Kidney capillary endothelial cell (primary cell): Measurements from ENCODE around the gene BTBD18.
"Not testable (repeated sequence)": the region's sequence is repeated elsewhere in the genome, so short reads cannot be mapped to it uniquely, and the experiment has no call there.

ENCODE experiments used
- DNase-seq: peaks from one replicate; pipeline ENCODE4 v3.0.0-alpha.2; 2018; ENCODE audit warnings: low spot score

The BTBD18 gene

GRCh38 chr11:57732661-57733060, 19.0 kb downstream of the BTBD18 start:
- DNase-seq: no peak

GRCh38 chr11:57729479-57729878, 22.1 kb downstream of the BTBD18 start:
- no peak for DNase-seq

DNA sequence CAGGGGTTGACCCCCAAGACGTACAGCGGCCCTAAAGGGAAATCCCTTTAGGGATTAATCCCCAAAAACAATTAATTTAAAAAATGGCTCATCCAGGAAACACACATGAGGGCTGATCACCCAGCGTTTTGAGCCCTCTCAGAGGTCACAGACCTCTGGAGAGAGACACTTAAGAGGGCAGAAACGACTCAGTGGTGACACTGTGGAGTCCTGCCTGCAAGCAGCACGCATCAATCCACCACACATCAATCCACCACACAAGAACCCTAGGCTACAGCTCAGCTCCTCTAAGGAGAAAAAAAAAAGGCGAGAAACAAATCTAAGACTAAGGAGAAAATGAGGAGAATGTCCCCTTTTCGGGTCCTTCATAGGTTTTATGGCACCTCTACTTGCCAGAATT, 22.8 kb downstream of the BTBD18 start:
- no peak for DNase-seq

GRCh38 chr11:57727185-57727584, 24.4 kb downstream of the BTBD18 start:
- DNase-seq: no peak

GRCh38 chr11:57716726-57717125, 34.9 kb downstream of the BTBD18 start:
- not testable (repeated sequence) for DNase-seq

DNA sequence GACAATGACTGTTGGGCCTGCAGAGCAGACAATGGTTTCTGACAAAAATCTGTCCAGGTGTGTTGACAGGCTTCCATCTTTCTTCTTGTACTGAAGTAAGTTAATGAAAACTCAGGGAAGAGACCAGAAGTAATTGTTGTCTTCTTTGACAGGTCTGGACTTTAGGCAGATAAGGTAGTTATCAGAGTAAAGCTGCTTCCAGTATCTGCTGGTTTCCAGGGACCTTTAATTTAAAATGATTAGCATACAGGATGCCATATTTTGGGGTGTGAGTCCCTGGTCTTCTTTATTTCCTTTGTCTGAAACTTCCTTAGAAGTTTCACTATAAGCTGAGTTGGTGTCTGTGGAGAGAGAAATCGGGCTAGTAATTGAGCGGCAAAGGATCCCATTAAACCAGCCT, 37.8 kb downstream of the BTBD18 start:
- DNase-seq: no peak

- peak; percentile 100 for DNase-seq
These were observed 39.1 kb downstream of the BTBD18 start, which contains the start of gene TMX2 for GRCh38 chr11:57712256-57713150. Gene TMX2 (plus strand): TSS chr11:57712593. CDS start chr11:57712619, 26 bp downstream.

DNA sequence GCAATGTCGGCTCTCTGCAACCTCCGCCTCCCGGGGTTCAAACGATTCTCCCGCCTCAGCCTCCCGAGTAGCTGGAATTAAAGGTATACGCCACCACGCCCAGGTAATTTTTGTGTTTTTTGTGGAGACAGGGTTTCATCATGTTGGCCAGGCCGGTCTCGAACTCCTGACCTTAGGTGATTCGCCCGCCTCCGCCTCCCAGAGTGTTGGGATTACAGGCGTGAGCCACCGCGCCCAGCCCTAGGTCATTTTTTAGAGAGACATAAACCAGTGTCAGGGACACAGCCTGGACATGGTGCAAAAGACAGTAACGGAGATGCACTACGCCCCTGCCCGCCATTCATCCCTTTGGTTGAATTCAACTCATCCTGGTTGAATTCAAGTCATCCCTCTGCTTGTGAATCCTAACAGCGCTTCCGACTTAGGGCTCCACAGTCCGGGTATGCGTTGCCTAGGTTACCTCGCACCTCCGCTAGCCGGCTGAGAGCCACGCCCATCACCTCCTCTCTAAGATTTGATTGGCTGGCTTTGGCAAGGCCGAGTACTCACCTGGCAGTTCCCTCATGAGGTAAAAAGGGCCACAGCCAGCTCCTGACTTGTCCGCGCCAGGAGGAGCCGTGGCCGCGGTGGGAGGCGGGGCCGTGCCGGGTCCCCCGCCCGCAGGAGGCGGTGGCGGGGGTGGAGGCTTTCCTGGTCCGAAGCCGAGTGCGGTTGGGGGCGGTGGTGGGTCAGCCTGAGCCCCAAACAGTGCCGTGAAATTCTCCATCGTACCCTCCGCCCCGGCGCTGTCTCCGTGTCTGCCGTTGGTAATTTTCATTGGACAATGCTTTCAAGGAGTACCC, 40.0 kb downstream of the BTBD18 start, which contains the start of gene MED19:
Gene MED19, minus strand, starts transcription at position 802 of the 842 bp plus-strand sequence. Its CDS starts 36 bp downstream, at position 766.
- peak; percentile 58 for DNase-seq

GRCh38 chr11:57709802-57710367, 41.7 kb downstream of the BTBD18 start:
- no peak for DNase-seq

- DNase-seq: not testable (repeated sequence)
These were observed 46.2 kb downstream of the BTBD18 start for GRCh38 chr11:57705432-57705831.

DNA sequence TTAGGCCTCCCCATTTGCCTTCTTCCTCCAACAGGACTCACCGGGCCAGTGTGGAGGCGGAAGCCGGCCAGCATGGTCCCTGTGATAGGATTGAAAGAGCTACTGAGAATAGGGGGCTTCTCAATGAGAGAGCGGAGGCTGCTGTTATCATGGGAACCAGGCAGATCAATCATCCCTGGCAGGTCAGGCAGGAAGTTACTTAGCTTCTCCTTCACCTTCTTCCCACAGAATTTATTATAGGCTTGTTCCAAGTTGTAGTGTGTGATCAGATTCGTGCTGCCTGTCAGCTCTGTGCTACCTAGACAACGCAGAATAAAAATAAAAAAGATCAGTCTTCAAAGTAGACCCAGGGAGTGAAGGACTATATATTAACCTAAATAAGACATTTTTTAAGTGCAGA, 46.7 kb downstream of the BTBD18 start:
- DNase-seq: no peak

DNA sequence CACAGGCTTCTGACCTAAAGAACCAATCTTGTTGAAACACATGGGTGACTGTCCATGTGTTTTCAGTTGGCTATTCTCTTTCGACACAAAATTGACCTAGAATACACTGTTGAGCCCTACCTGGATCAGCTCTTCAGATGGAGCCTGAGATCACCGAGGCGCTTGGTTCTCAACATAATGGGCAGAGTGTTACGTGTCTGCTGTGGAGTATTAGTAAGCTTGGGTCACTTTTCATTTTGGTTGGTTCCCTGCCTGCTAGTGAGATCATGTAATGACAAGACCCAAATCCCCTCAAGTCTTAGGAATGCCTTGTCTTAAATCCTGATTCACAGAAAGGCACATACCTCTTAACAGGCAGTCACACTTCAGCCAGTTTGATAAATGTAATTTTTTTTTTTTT, 48.3 kb downstream of the BTBD18 start:
- DNase-seq: no peak

GRCh38 chr11:57700425-57700824, 51.2 kb downstream of the BTBD18 start:
- DNase-seq: no peak

DNA sequence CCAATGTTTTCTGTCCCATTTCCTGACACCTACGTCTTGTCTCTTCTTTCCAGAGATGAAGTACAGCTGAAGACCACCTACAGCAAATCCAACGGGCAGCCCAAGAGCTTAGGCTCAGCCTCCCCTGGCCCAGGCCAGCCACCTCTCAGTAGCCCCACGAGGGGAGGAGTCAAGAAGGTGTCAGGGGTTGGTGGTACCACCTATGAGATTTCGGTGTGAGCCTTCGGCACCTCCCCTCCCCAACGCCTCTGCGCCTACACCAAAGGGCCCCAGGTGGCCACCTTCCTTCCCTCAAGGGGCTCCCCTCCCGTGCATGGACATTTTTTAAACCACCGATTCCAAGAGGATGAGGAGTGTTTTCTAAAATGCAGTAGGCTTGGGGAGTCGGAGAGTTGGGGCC, 51.8 kb downstream of the BTBD18 start:
- no peak for DNase-seq

GRCh38 chr11:57698843-57699365, 52.7 kb downstream of the BTBD18 start:
- DNase-seq: no peak
